Lung (tissue), 12 donors: ENCODE measurements around the gene PHLPP1. TPM values are rescaled to one million over a fixed set of nuclear protein-coding genes. Genes with fewer than 3 reads are reported as not detected.

Source experiments
- ATAC-seq: fragments of 200-7000 bp; cut with Tn5 transposase; one replicate; pipeline ENCODE4 v1.9.1; 2020; ENCODE audit warnings: moderate number of reproducible peaks; ENCODE audit not compliant: insufficient read depth, low FRiP score
- DNase-seq, 3 donors: peaks; one replicate each; pipeline ENCODE4 v3.0.0-alpha.2; 2013 to 2017
- H3K27ac ChIP-seq, 2 donors: one replicate each; pipeline ENCODE4 v1.5.1; 2013; ENCODE audit warnings: mild to moderate bottlenecking in 2 of 2, moderate library complexity in 2 of 2, control low read depth in 1 of 2, inconsistent platforms in 1 of 2, low read depth in 1 of 2, low read length in 1 of 2
- H3K27me3 ChIP-seq, 3 donors: one replicate each; pipeline ENCODE4 v1.5.1; 2013; ENCODE audit warnings: low read length in 2 of 3; ENCODE audit not compliant: control insufficient read depth in 3 of 3, insufficient read depth in 3 of 3
- H3K36me3 ChIP-seq, 4 donors: one replicate each; pipeline ENCODE4 v1.5.1; 2013; ENCODE audit warnings: low read length in 4 of 4, mild to moderate bottlenecking in 1 of 4, moderate library complexity in 1 of 4; ENCODE audit not compliant: control insufficient read depth in 4 of 4, insufficient read depth in 4 of 4
- H3K4me1 ChIP-seq, 5 donors: one replicate each; pipeline ENCODE4 v1.5.1; 2013; ENCODE audit warnings: low read length in 5 of 5, mild to moderate bottlenecking in 2 of 5, moderate library complexity in 1 of 5; ENCODE audit not compliant: control insufficient read depth in 5 of 5, insufficient read depth in 5 of 5
- H3K4me3 ChIP-seq: one replicate; pipeline ENCODE4 v1.5.1; 2013; ENCODE audit warnings: mild to moderate bottlenecking, control low read depth, moderate library complexity
- H3K9ac ChIP-seq, 2 donors: one replicate each; pipeline ENCODE4 v1.5.1; 2013; ENCODE audit warnings: low read length in 2 of 2, control low read depth in 1 of 2; ENCODE audit not compliant: insufficient read depth in 1 of 2
- H3K9me3 ChIP-seq, 4 donors: one replicate each; pipeline ENCODE4 v1.5.1; 2013; ENCODE audit warnings: low read length in 3 of 4, mild to moderate bottlenecking in 1 of 4, moderate library complexity in 1 of 4; ENCODE audit not compliant: control insufficient read depth in 4 of 4, insufficient read depth in 3 of 4
- CTCF ChIP-seq: IDR thresholded peaks from 2 replicates; pipeline ENCODE4 v1.5.1; 2012; ENCODE audit warnings: mild to moderate bottlenecking; ENCODE audit errors: control extremely low read depth, extremely low read depth
- WGBS, 2 donors: extraction: QIAGEN DNeasy Blood & Tissue Kit; methylation state at CpG; one replicate each; pipeline ENCODE4 v1.1.7; 2013; 5-methylcytosine and 5-hydroxymethylcytosine counted together
- polyA plus RNA-seq, 2 donors: library from polyadenylated mRNA; stranded (reverse); fragments of 200-250 nt; gene quantifications; one replicate each; pipeline ENCODE4 v1.2.1, GENCODE V29; 2013
- total RNA-seq, 2 donors: library from RNA; depleted of rRNA in 1 of 2; stranded (reverse); fragments of >200 nt in 1 of 2; gene quantifications; one replicate each; pipeline ENCODE4 v1.2.1, GENCODE V29; 2014 to 2021
- donor health status: control.
- donor health status: control.
- donor health status: Bipolar disorder and iron deficiency.
- donor health status: healthy.
- donor health status: DM: yes; HTN: yes; CAD: no.

The PHLPP1 gene
- total and polyA plus RNA-seq, 4 donors, result 2.3 to 29.2 (median 7.9) TPM

- H3K4me3 ChIP-seq, result no peak overlapping the region
- no peak overlapping the region for H3K9ac ChIP-seq
- H3K27me3 ChIP-seq, result no peaks in the 10 kb centered on the region
- H3K36me3 ChIP-seq, result no peaks in the 10 kb centered on the region
- H3K27ac ChIP-seq, result peak overlapping the region in 1 of 2 donors; percentile 33
- H3K9me3 ChIP-seq, result no peaks in the 10 kb centered on the region
- peaks cover 0 to 26% (median 10%) of the 10 kb centered on the region in 5 donors for H3K4me1 ChIP-seq
- no peak for TF ChIP-seq CTCF
- WGBS, 2 donors, result 91 to 92% methylated on average over 8 of the region's 8 CpGs
- DNase-seq (no peak), ATAC-seq (no peak)
These were observed 6.8 kb downstream of the PHLPP1 start for GRCh38 chr18:62721839-62722795.

GRCh38 chr18:62723666-62724281 is 8.4 kb downstream of the PHLPP1 start:
- H3K4me3 ChIP-seq, result no peak overlapping the region
- DNase-seq (no peak), ATAC-seq (no peak)
- TF ChIP-seq CTCF, result no peak
- H3K4me1 ChIP-seq, result peaks cover 0 to 18% (median 5%) of the 10 kb centered on the region in 5 donors
- H3K9me3 ChIP-seq, result no peaks in the 10 kb centered on the region
- no peaks in the 10 kb centered on the region for H3K27me3 ChIP-seq
- H3K36me3 ChIP-seq, result no peaks in the 10 kb centered on the region
- WGBS, 2 donors, result 62 to 74% methylated on average over 5 of the region's 5 CpGs
- no peak overlapping the region for H3K27ac ChIP-seq
- no peak overlapping the region for H3K9ac ChIP-seq

GRCh38 chr18:62725896-62726295 is 10.6 kb downstream of the PHLPP1 start:
- peaks cover 0 to 9% (median 5%) of the 10 kb centered on the region in 5 donors for H3K4me1 ChIP-seq
- H3K27ac ChIP-seq, result no peak overlapping the region
- H3K27me3 ChIP-seq, result no peaks in the 10 kb centered on the region
- no peak overlapping the region for H3K4me3 ChIP-seq
- ATAC-seq (no peak), DNase-seq (no peak)
- no peaks in the 10 kb centered on the region for H3K36me3 ChIP-seq
- no peak overlapping the region for H3K9ac ChIP-seq
- WGBS, 2 donors, result 58 to 76% methylated on average over 3 of the region's 3 CpGs
- no peaks in the 10 kb centered on the region for H3K9me3 ChIP-seq
- TF ChIP-seq CTCF, result no peak
